K562 (cell line): ENCODE measurements around the gene SPPL3. TPM values are rescaled to one million over a fixed set of nuclear protein-coding genes. Genes with fewer than 3 reads are reported as not detected.

Experiments used
- BRCA1 ChIP-seq, 2 experiments: fragments of 450-650 bp in 1 of 2; sonication (generic) in 1 of 2; formaldehyde crosslinking in 1 of 2; IDR thresholded peaks; 2 replicates each; pipeline versions ENCODE4 v1.5.0 to v1.6.1; 2017 to 2020; ENCODE audit warnings: mild to moderate bottlenecking in 1 of 2, missing genetic modification reagents in 1 of 2
- GTF2E2 ChIP-seq: fragments of 200-800 bp; sonication (Bioruptor generic); IDR thresholded peaks from 2 replicates; pipeline ENCODE4 v1.6.1; 2016; ENCODE audit warnings: missing genetic modification characterization, missing compliant biosample characterization
- PML ChIP-seq: IDR thresholded peaks from 2 replicates; pipeline ENCODE4 v1.6.1; 2012; ENCODE audit warnings: low read length, inconsistent platforms
- TGIF2 ChIP-seq: sonication (generic); formaldehyde crosslinking; IDR thresholded peaks from 2 replicates; pipeline ENCODE4 v1.8.1; 2022; ENCODE audit warnings: mild to moderate bottlenecking, missing genetic modification reagents, moderate library complexity
- ZKSCAN8 ChIP-seq: fragments of 200-800 bp; sonication (Bioruptor generic); IDR thresholded peaks from 2 replicates; pipeline ENCODE4 v1.6.1; 2016; ENCODE audit warnings: missing genetic modification characterization, missing compliant biosample characterization
- ZNF24 ChIP-seq: fragments of 450-650 bp; IDR thresholded peaks from 2 replicates; pipeline ENCODE4 v1.6.1; 2016
- ZNF274 ChIP-seq: IDR thresholded peaks from 2 replicates; pipeline ENCODE4 v1.6.1; 2011; ENCODE audit warnings: low read depth, mild to moderate bottlenecking, low read length, moderate library complexity, borderline replicate concordance
- ZNF324 ChIP-seq: fragments of 250-450 bp; sonication (Bioruptor Pico); IDR thresholded peaks from 2 replicates; pipeline ENCODE4 v1.4.0; 2020; ENCODE audit warnings: mild to moderate bottlenecking
- ZNF766 ChIP-seq: fragments of 200-800 bp; sonication (Bioruptor generic); conservative IDR thresholded peaks from 2 replicates; pipeline ENCODE4 v1.6.1; 2016; ENCODE audit warnings: missing genetic modification characterization, missing compliant biosample characterization
- ZZZ3 ChIP-seq: fragments of 450-650 bp; IDR thresholded peaks from 2 replicates; pipeline ENCODE4 v1.6.1; 2016; ENCODE audit warnings: antibody characterized with exemption, mild to moderate bottlenecking, moderate library complexity
- polyA plus RNA-seq, 8 experiments: library from polyadenylated mRNA; depleted of rRNA in 4 of 8; stranded (reverse) in 5 of 8; unstranded in 3 of 8; fragments of >200 nt; fragmentation: Nextera tagmentation in 2 of 8; fragmentation: Illumina TruSeq in 1 of 8; extraction: Ambion mirVana in 2 of 8; extraction: Trizol in 1 of 8; gene quantifications; 2 replicates each; pipeline versions ENCODE4 v1.2.1 to v1.2.3, GENCODE V29; 2011 to 2014; ENCODE audit warnings: inconsistent platforms in 1 of 8, missing spikeins in 1 of 8
- total RNA-seq, 7 experiments: library from RNA; depleted of rRNA in 6 of 7; stranded (reverse); fragments of >200 nt in 6 of 7; fragmentation: Illumina TruSeq in 2 of 7; extraction: Trizol in 2 of 7; gene quantifications; 2 replicates each; pipeline versions ENCODE4 v1.2.1 to v1.2.3, GENCODE V29; 2011 to 2021; ENCODE audit warnings: low replicate concordance in 1 of 7
- TF ChIP-seq, protein P1 (sequence below), 2 experiments: fragments of 450-650 bp; IDR thresholded peaks; 2 replicates each; pipeline ENCODE4 v1.6.1; 2018; ENCODE audit warnings: mild to moderate bottlenecking in 2 of 2, low read depth in 1 of 2; ENCODE audit not compliant: partially characterized antibody in 2 of 2
- TF ChIP-seq, protein P2 (sequence below): fragments of 250-450 bp; sonication (Bioruptor Pico); IDR thresholded peaks from 2 replicates; pipeline ENCODE4 v1.4.0; 2020
- TF ChIP-seq, protein P3 (sequence below): fragments of 250-450 bp; sonication (Bioruptor Pico); IDR thresholded peaks from 2 replicates; pipeline ENCODE4 v1.5.0; 2020; ENCODE audit warnings: mild to moderate bottlenecking
- TF ChIP-seq, protein P4 (sequence below), 2 experiments: fragments of 450-650 bp; IDR thresholded peaks; 2 replicates each; pipeline ENCODE4 v1.6.1; 2016
- TF ChIP-seq, protein P5 (sequence below): sonication (generic); formaldehyde crosslinking; IDR thresholded peaks from 2 replicates; pipeline ENCODE4 v1.8.1; 2023; ENCODE audit warnings: mild to moderate bottlenecking, missing genetic modification reagents

Gene SPPL3
- total and polyA plus RNA-seq, 9 of the 15 experiments (the other 6 are each of a cell fraction or from before 2014, with no cell fraction given): 2.9 to 32.1 (median 7.1) TPM

DNA sequence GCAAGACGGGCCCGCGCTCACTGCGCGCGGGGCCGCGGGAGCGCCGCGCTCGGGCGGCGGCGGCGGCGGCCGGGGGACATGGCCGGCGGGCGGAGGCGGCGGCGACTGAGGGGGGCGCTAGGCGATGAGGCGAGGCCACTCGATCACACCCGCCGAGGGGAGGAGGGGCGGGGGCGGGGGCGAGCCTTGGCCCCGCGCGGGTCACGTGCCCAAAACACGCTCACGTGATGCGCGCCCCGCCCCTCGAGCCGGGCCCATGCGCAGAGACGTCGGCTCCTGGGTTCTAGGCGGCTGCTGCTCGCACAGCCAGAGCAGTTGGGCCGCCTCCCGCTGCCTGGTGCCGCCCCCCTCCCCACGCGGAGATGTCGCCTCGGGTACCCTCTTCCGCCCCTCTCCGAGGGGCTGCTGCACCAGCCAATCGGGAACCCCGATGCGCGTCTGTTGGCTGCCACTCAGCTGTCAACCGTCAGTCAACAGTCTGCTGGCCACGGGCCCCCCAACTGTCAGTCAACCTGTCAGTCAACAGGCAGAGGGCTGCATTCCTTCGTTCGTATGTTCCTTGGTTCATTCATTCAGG is at the start of gene SPPL3 (continued):
- TF ChIP-seq, protein P1, sequence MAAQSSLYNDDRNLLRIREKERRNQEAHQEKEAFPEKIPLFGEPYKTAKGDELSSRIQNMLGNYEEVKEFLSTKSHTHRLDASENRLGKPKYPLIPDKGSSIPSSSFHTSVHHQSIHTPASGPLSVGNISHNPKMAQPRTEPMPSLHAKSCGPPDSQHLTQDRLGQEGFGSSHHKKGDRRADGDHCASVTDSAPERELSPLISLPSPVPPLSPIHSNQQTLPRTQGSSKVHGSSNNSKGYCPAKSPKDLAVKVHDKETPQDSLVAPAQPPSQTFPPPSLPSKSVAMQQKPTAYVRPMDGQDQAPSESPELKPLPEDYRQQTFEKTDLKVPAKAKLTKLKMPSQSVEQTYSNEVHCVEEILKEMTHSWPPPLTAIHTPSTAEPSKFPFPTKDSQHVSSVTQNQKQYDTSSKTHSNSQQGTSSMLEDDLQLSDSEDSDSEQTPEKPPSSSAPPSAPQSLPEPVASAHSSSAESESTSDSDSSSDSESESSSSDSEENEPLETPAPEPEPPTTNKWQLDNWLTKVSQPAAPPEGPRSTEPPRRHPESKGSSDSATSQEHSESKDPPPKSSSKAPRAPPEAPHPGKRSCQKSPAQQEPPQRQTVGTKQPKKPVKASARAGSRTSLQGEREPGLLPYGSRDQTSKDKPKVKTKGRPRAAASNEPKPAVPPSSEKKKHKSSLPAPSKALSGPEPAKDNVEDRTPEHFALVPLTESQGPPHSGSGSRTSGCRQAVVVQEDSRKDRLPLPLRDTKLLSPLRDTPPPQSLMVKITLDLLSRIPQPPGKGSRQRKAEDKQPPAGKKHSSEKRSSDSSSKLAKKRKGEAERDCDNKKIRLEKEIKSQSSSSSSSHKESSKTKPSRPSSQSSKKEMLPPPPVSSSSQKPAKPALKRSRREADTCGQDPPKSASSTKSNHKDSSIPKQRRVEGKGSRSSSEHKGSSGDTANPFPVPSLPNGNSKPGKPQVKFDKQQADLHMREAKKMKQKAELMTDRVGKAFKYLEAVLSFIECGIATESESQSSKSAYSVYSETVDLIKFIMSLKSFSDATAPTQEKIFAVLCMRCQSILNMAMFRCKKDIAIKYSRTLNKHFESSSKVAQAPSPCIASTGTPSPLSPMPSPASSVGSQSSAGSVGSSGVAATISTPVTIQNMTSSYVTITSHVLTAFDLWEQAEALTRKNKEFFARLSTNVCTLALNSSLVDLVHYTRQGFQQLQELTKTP (IDR thresholded peaks at IDR 0.05; ENCODE audit: low read depth in 1 of 2, partially characterized antibody in 2 of 2): no peak
- TF ChIP-seq ZNF766 (CRISPR knock-in tag): 0 out of 2 replicates have a peak, but pooled peaks have one; percentile 17
- no peak for TF ChIP-seq PML
- no peak for TF ChIP-seq GTF2E2 (tag)
- TF ChIP-seq, protein P2, sequence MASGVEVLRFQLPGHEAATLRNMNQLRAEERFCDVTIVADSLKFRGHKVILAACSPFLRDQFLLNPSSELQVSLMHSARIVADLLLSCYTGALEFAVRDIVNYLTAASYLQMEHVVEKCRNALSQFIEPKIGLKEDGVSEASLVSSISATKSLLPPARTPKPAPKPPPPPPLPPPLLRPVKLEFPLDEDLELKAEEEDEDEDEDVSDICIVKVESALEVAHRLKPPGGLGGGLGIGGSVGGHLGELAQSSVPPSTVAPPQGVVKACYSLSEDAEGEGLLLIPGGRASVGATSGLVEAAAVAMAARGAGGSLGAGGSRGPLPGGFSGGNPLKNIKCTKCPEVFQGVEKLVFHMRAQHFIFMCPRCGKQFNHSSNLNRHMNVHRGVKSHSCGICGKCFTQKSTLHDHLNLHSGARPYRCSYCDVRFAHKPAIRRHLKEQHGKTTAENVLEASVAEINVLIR: no peak
- TF ChIP-seq, protein P3, sequence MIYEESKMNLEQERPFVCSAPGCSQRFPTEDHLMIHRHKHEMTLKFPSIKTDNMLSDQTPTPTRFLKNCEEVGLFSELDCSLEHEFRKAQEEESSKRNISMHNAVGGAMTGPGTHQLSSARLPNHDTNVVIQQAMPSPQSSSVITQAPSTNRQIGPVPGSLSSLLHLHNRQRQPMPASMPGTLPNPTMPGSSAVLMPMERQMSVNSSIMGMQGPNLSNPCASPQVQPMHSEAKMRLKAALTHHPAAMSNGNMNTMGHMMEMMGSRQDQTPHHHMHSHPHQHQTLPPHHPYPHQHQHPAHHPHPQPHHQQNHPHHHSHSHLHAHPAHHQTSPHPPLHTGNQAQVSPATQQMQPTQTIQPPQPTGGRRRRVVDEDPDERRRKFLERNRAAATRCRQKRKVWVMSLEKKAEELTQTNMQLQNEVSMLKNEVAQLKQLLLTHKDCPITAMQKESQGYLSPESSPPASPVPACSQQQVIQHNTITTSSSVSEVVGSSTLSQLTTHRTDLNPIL: no peak
- TF ChIP-seq, protein P4, sequence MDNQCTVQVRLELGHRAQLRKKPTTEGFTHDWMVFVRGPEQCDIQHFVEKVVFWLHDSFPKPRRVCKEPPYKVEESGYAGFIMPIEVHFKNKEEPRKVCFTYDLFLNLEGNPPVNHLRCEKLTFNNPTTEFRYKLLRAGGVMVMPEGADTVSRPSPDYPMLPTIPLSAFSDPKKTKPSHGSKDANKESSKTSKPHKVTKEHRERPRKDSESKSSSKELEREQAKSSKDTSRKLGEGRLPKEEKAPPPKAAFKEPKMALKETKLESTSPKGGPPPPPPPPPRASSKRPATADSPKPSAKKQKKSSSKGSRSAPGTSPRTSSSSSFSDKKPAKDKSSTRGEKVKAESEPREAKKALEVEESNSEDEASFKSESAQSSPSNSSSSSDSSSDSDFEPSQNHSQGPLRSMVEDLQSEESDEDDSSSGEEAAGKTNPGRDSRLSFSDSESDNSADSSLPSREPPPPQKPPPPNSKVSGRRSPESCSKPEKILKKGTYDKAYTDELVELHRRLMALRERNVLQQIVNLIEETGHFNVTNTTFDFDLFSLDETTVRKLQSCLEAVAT (IDR thresholded peaks at IDR 0.05): no peak
- TF ChIP-seq TGIF2 (CRISPR knock-in tag): no peak
- TF ChIP-seq BRCA1 (IDR thresholded peaks at IDR 0.05): no peak
- no peak for TF ChIP-seq BRCA1 (CRISPR knock-in tag; IDR thresholded peaks at IDR 0.05)
- no peak for TF ChIP-seq ZKSCAN8
- no peak for TF ChIP-seq ZNF324
- TF ChIP-seq, protein P5, sequence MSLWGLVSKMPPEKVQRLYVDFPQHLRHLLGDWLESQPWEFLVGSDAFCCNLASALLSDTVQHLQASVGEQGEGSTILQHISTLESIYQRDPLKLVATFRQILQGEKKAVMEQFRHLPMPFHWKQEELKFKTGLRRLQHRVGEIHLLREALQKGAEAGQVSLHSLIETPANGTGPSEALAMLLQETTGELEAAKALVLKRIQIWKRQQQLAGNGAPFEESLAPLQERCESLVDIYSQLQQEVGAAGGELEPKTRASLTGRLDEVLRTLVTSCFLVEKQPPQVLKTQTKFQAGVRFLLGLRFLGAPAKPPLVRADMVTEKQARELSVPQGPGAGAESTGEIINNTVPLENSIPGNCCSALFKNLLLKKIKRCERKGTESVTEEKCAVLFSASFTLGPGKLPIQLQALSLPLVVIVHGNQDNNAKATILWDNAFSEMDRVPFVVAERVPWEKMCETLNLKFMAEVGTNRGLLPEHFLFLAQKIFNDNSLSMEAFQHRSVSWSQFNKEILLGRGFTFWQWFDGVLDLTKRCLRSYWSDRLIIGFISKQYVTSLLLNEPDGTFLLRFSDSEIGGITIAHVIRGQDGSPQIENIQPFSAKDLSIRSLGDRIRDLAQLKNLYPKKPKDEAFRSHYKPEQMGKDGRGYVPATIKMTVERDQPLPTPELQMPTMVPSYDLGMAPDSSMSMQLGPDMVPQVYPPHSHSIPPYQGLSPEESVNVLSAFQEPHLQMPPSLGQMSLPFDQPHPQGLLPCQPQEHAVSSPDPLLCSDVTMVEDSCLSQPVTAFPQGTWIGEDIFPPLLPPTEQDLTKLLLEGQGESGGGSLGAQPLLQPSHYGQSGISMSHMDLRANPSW (CRISPR knock-in tag): no peak
- TF ChIP-seq ZZZ3: no peak
- TF ChIP-seq ZNF274: no peak
- peak; percentile 92 for TF ChIP-seq ZNF24
